WTC11 (cell line): Measurements from ENCODE around the gene HDAC7. TPM values are rescaled to one million over a fixed set of nuclear protein-coding genes. Genes with fewer than 3 reads are reported as not detected.
A peak's percentile ranks its signal among the peaks of the same experiment; 100 is the strongest.

Source experiments
- ATAC-seq: fragments of 200-7000 bp; cut with Tn5 transposase; 2 replicates; pipeline ENCODE4 v1.10.0; 2021; ENCODE audit warnings: mild to moderate bottlenecking, moderate library complexity
- CTCF ChIA-PET: fragments of 300-600 bp; sonication (Branson Sonifier 250); formaldehyde crosslinking; loops from one replicate; lab custom pipeline; 2021; ENCODE audit warnings: antibody characterized with exemption; lab: Charles Lee
- POLR2A ChIA-PET: fragments of 350-600 bp; sonication (Branson Sonifier 250); formaldehyde crosslinking; loops from one replicate; lab custom pipeline; 2021; ENCODE audit warnings: antibody characterized with exemption; lab: Charles Lee
- DNase-seq: peaks from one replicate; pipeline ENCODE4 v3.0.0; 2021; ENCODE audit warnings: low spot score
- H3K27ac Mint-ChIP-seq: 2 replicates; pipeline ENCODE4 v1.8.0; 2021; ENCODE audit warnings: mixed read lengths
- H3K27me3 Mint-ChIP-seq: 2 replicates; pipeline ENCODE4 v1.8.0; 2021; ENCODE audit warnings: low read depth, mild to moderate bottlenecking, moderate library complexity, mixed read lengths
- H3K36me3 Mint-ChIP-seq: 2 replicates; pipeline ENCODE4 v1.8.0; 2021; ENCODE audit warnings: mixed read lengths
- H3K4me1 Mint-ChIP-seq: 2 replicates; pipeline ENCODE4 v1.8.0; 2022; ENCODE audit warnings: mixed read lengths
- H3K4me3 Mint-ChIP-seq: 2 replicates; pipeline ENCODE4 v1.8.0; 2021; ENCODE audit warnings: mild to moderate bottlenecking, moderate library complexity, mixed read lengths
- H3K9me3 Mint-ChIP-seq: 2 replicates; pipeline ENCODE4 v1.8.0; 2021; ENCODE audit warnings: mixed read lengths
- FOXK1 ChIP-seq: sonication (generic); formaldehyde crosslinking; IDR thresholded peaks from 2 replicates; pipeline ENCODE4 v1.8.0; 2022; ENCODE audit warnings: mild to moderate bottlenecking, moderate library complexity, missing genetic modification reagents
- MXD4 ChIP-seq: fragments of 250-450 bp; sonication (Bioruptor Pico); IDR thresholded peaks from 2 replicates; pipeline ENCODE4 v1.8.0; 2021; ENCODE audit warnings: mild to moderate bottlenecking, moderate library complexity, borderline replicate concordance
- PRRX2 ChIP-seq: fragments of 250-450 bp; sonication (Bioruptor Pico); IDR thresholded peaks from 2 replicates; pipeline ENCODE4 v1.8.0; 2021; ENCODE audit warnings: mild to moderate bottlenecking
- SP1 ChIP-seq: sonication (generic); formaldehyde crosslinking; conservative IDR thresholded peaks from 2 replicates; pipeline ENCODE4 v1.8.1; 2022; ENCODE audit warnings: missing genetic modification reagents
- ZBTB21 ChIP-seq: sonication (generic); formaldehyde crosslinking; IDR thresholded peaks from 2 replicates; pipeline ENCODE4 v1.8.1; 2023; ENCODE audit warnings: mild to moderate bottlenecking, missing genetic modification reagents, borderline replicate concordance
- ZNF219 ChIP-seq: sonication (generic); formaldehyde crosslinking; IDR thresholded peaks from 2 replicates; pipeline ENCODE4 v1.8.0; 2023; ENCODE audit warnings: missing genetic modification reagents, mild to moderate bottlenecking, borderline replicate concordance
- ZNF423 ChIP-seq: fragments of 250-450 bp; sonication (Bioruptor Pico); IDR thresholded peaks from 2 replicates; pipeline ENCODE4 v2.1.2; 2022; ENCODE audit warnings: mild to moderate bottlenecking, moderate library complexity
- total RNA-seq: library from RNA; stranded (reverse); gene quantifications from 3 replicates; pipeline ENCODE4 v1.2.3, GENCODE V29; 2021
- TF ChIP-seq, protein P1 (sequence below): fragments of 250-450 bp; sonication (Bioruptor Pico); IDR thresholded peaks from 2 replicates; pipeline ENCODE4 v1.9.0; 2021; ENCODE audit warnings: mild to moderate bottlenecking, borderline replicate concordance
- TF ChIP-seq, protein P2 (sequence below): sonication (generic); formaldehyde crosslinking; IDR thresholded peaks from 2 replicates; pipeline ENCODE4 v1.8.0; 2023; ENCODE audit warnings: missing genetic modification reagents
- TF ChIP-seq, protein P3 (sequence below): sonication (generic); formaldehyde crosslinking; IDR thresholded peaks from 2 replicates; pipeline ENCODE4 v1.8.0; 2022; ENCODE audit warnings: mild to moderate bottlenecking, missing genetic modification reagents
- TF ChIP-seq, protein P4 (sequence below): sonication (generic); formaldehyde crosslinking; conservative IDR thresholded peaks from 2 replicates; pipeline ENCODE4 v1.8.1; 2023; ENCODE audit warnings: mild to moderate bottlenecking, low read depth, missing genetic modification reagents, moderate library complexity
- TF ChIP-seq, protein P5 (sequence below): sonication (generic); formaldehyde crosslinking; IDR thresholded peaks from 2 replicates; pipeline ENCODE4 v1.8.0; 2022; ENCODE audit warnings: mild to moderate bottlenecking, missing genetic modification reagents
- TF ChIP-seq, protein P6 (sequence below): sonication (generic); formaldehyde crosslinking; IDR thresholded peaks from 2 replicates; pipeline ENCODE4 v1.8.1; 2023; ENCODE audit warnings: mild to moderate bottlenecking, missing genetic modification reagents
- TF ChIP-seq, protein P7 (sequence below): sonication (generic); formaldehyde crosslinking; IDR thresholded peaks from 2 replicates; pipeline ENCODE4 v1.8.1; 2023; ENCODE audit warnings: mild to moderate bottlenecking, missing genetic modification reagents, moderate library complexity
- TF ChIP-seq, protein P8 (sequence below): sonication (generic); formaldehyde crosslinking; IDR thresholded peaks from 2 replicates; pipeline ENCODE4 v1.8.1; 2023; ENCODE audit warnings: mild to moderate bottlenecking, moderate library complexity, missing genetic modification reagents

Gene HDAC7
- total RNA-seq, 1 experiment from 2014 or later: 111 TPM

DNA sequence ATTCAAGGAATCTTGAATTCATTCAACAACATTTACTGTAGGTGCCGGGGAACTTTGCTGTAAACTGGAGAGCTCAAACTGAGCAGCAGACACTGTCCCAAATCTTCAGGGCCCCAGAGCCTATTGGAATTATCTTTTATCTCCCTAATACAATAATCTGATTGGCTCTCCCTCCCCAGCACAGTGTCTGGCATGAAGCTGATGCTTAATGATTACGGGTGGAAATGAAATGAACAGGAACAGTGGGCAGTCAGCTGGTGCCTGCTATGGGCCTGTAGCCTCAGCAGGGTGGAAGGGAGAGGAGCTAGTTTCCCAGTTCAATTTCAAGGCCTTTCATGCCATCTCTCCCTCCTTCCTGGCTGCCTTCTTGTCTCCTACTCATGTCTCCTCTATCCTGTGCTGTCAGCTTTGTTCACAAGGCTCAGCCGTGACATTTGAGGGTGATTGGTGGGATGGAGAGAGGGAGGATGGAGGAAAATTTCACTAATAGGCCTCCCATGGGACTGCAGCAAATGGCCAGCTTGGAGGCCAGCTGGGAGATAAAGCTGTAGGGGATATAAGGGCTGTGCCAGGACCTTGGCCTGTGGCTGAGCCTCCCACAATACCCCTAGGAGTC is 56.7 kb downstream of the HDAC7 start (continued):
- TF ChIP-seq, protein P1, sequence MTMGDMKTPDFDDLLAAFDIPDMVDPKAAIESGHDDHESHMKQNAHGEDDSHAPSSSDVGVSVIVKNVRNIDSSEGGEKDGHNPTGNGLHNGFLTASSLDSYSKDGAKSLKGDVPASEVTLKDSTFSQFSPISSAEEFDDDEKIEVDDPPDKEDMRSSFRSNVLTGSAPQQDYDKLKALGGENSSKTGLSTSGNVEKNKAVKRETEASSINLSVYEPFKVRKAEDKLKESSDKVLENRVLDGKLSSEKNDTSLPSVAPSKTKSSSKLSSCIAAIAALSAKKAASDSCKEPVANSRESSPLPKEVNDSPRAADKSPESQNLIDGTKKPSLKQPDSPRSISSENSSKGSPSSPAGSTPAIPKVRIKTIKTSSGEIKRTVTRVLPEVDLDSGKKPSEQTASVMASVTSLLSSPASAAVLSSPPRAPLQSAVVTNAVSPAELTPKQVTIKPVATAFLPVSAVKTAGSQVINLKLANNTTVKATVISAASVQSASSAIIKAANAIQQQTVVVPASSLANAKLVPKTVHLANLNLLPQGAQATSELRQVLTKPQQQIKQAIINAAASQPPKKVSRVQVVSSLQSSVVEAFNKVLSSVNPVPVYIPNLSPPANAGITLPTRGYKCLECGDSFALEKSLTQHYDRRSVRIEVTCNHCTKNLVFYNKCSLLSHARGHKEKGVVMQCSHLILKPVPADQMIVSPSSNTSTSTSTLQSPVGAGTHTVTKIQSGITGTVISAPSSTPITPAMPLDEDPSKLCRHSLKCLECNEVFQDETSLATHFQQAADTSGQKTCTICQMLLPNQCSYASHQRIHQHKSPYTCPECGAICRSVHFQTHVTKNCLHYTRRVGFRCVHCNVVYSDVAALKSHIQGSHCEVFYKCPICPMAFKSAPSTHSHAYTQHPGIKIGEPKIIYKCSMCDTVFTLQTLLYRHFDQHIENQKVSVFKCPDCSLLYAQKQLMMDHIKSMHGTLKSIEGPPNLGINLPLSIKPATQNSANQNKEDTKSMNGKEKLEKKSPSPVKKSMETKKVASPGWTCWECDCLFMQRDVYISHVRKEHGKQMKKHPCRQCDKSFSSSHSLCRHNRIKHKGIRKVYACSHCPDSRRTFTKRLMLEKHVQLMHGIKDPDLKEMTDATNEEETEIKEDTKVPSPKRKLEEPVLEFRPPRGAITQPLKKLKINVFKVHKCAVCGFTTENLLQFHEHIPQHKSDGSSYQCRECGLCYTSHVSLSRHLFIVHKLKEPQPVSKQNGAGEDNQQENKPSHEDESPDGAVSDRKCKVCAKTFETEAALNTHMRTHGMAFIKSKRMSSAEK: no peak
- TF ChIP-seq, protein P2, sequence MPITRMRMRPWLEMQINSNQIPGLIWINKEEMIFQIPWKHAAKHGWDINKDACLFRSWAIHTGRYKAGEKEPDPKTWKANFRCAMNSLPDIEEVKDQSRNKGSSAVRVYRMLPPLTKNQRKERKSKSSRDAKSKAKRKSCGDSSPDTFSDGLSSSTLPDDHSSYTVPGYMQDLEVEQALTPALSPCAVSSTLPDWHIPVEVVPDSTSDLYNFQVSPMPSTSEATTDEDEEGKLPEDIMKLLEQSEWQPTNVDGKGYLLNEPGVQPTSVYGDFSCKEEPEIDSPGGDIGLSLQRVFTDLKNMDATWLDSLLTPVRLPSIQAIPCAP (CRISPR knock-in tag): no peak
- TF ChIP-seq, protein P3, sequence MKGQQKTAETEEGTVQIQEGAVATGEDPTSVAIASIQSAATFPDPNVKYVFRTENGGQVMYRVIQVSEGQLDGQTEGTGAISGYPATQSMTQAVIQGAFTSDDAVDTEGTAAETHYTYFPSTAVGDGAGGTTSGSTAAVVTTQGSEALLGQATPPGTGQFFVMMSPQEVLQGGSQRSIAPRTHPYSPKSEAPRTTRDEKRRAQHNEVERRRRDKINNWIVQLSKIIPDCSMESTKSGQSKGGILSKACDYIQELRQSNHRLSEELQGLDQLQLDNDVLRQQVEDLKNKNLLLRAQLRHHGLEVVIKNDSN (CRISPR knock-in tag): no peak
- no peak for TF ChIP-seq ZNF219 (CRISPR knock-in tag)
- TF ChIP-seq, protein P4, sequence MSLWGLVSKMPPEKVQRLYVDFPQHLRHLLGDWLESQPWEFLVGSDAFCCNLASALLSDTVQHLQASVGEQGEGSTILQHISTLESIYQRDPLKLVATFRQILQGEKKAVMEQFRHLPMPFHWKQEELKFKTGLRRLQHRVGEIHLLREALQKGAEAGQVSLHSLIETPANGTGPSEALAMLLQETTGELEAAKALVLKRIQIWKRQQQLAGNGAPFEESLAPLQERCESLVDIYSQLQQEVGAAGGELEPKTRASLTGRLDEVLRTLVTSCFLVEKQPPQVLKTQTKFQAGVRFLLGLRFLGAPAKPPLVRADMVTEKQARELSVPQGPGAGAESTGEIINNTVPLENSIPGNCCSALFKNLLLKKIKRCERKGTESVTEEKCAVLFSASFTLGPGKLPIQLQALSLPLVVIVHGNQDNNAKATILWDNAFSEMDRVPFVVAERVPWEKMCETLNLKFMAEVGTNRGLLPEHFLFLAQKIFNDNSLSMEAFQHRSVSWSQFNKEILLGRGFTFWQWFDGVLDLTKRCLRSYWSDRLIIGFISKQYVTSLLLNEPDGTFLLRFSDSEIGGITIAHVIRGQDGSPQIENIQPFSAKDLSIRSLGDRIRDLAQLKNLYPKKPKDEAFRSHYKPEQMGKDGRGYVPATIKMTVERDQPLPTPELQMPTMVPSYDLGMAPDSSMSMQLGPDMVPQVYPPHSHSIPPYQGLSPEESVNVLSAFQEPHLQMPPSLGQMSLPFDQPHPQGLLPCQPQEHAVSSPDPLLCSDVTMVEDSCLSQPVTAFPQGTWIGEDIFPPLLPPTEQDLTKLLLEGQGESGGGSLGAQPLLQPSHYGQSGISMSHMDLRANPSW (CRISPR knock-in tag): no peak
- no peak for TF ChIP-seq ZBTB21 (CRISPR knock-in tag)

DNA sequence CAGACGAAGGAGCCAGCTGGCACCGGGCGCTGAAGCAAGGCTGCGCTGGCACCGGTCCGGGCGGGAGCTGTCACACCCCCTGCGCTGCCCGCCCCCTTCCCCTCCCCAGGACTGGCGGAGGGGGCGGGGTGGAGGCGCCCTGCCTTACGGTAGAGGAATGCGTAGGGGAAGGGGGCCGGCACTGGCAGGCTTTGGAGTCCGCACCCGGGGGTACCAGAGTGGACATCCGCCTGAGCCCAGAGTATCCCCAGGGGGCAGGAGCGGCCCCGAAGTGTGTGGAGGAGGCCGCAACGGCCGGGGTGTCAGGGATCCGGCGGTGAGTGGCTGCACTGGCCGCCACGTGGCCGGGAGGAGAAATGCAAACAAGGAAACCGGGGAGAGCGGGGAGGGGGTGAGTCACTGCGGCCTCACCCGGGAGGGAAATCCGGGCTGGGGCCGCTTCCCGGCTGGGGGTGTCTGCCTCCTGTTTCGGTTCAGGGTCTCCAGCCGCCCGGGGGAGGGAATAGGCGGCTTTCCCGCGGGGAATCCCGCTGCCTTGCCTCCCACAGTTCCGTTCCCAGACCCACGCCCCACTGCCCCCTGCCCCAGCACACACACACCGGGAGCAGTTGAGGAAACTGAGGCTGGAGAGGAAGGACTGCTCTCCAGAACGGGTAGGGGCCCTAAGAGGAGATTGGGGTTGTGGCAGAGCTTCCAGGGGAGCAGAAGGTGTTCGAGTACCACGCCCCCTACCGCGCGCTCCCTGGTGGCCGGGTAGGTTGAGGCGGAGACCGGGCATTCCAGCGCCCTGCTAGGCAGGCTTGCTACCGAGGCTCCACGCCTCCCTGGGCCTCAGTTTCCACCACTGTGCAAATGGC is 60.6 kb downstream of the HDAC7 start, which contains the start of gene RAPGEF3:
RAPGEF3 (minus strand) TSS at position 47 of the 857 bp plus-strand sequence. CDS start 324 bp downstream, outside the sequence.
- Mint-ChIP-seq H3K4me3 (peak within 1 kb of the TSS; percentile 67), H3K9me3 (no peaks in the 10 kb centered on the region), H3K36me3 (no peaks in the 10 kb centered on the region), H3K27ac (no peak within 1 kb of the TSS), H3K27me3 (no peaks in the 10 kb centered on the region; the same call in 1 of the 2 replicates), H3K4me1 (peaks cover 53% of the 10 kb centered on the region)
- ATAC-seq: peak; percentile 79
- ChIA-PET POLR2A (interaction anchor here (0.8 to 2.1 kb wide), 5 partner anchors 8 to 62 kb away, joined by 3 to 6 read pairs (median 4); partner anchors contain the start of gene SLC48A1), CTCF (interaction anchor here (0.6 to 10.5 kb wide), 22 partner anchors 9 to 242 kb away, joined by 3 to 173 read pairs (median 5); partner anchors contain the start of genes HDAC7, RPAP3, SLC48A1 and TMEM106C)
- peak; percentile 74 for DNase-seq
- TF ChIP-seq, protein P5, sequence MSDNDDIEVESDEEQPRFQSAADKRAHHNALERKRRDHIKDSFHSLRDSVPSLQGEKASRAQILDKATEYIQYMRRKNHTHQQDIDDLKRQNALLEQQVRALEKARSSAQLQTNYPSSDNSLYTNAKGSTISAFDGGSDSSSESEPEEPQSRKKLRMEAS: peak; percentile 91
- no peak for TF ChIP-seq PRRX2 (CRISPR knock-in tag)
- TF ChIP-seq SP1: peak; percentile 19; the same call in 1 of the 2 replicates
- TF ChIP-seq, protein P3 (CRISPR knock-in tag): peak; percentile 80
- no peak for TF ChIP-seq MXD4 (CRISPR knock-in tag)
- TF ChIP-seq, protein P6, sequence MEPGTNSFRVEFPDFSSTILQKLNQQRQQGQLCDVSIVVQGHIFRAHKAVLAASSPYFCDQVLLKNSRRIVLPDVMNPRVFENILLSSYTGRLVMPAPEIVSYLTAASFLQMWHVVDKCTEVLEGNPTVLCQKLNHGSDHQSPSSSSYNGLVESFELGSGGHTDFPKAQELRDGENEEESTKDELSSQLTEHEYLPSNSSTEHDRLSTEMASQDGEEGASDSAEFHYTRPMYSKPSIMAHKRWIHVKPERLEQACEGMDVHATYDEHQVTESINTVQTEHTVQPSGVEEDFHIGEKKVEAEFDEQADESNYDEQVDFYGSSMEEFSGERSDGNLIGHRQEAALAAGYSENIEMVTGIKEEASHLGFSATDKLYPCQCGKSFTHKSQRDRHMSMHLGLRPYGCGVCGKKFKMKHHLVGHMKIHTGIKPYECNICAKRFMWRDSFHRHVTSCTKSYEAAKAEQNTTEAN (CRISPR knock-in tag): 0 out of 2 replicates have a peak, but pooled peaks have one; percentile 27
- TF ChIP-seq ZNF423 (CRISPR knock-in tag): peak; percentile 57; the same call in 1 of the 2 replicates
- peak; percentile 89 for TF ChIP-seq FOXK1
- TF ChIP-seq, protein P7, sequence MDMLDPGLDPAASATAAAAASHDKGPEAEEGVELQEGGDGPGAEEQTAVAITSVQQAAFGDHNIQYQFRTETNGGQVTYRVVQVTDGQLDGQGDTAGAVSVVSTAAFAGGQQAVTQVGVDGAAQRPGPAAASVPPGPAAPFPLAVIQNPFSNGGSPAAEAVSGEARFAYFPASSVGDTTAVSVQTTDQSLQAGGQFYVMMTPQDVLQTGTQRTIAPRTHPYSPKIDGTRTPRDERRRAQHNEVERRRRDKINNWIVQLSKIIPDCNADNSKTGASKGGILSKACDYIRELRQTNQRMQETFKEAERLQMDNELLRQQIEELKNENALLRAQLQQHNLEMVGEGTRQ (CRISPR knock-in tag): peak; percentile 79
- TF ChIP-seq, protein P8, sequence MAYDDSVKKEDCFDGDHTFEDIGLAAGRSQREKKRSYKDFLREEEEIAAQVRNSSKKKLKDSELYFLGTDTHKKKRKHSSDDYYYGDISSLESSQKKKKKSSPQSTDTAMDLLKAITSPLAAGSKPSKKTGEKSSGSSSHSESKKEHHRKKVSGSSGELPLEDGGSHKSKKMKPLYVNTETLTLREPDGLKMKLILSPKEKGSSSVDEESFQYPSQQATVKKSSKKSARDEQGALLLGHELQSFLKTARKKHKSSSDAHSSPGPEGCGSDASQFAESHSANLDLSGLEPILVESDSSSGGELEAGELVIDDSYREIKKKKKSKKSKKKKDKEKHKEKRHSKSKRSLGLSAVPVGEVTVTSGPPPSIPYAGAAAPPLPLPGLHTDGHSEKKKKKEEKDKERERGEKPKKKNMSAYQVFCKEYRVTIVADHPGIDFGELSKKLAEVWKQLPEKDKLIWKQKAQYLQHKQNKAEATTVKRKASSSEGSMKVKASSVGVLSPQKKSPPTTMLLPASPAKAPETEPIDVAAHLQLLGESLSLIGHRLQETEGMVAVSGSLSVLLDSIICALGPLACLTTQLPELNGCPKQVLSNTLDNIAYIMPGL (CRISPR knock-in tag): 0 out of 2 replicates have a peak, but pooled peaks have one; percentile 68
